ENCODE results near the gene ADAM22. TPM values are rescaled to one million over a fixed set of nuclear protein-coding genes. Genes with fewer than 3 reads are reported as not detected.

The ADAM22 gene
- total and polyA plus RNA-seq, 10 donors = 0.43 to 4.4 (median 3.0) TPM

GRCh38 chr7:88090671-88091070 lies 156.6 kb downstream of the ADAM22 start:
- no peak for TF ChIP-seq POLR2AphosphoS5 (IDR thresholded peaks at IDR 0.05)
- TF ChIP-seq POLR2A (IDR thresholded peaks at IDR 0.05) = no peak
- TF ChIP-seq CTCF (IDR thresholded peaks at IDR 0.05 in 8 of 11, conservative IDR thresholded peaks at IDR 0.05 in 3 of 11) = no peak
- Histone ChIP-seq H3K4me1 (peaks cover 0 to 21% (median 7%) of the 10 kb centered on the region in 6 donors), H3K27me3 (replicated peaks in 1 of 7) (no peaks in the 10 kb centered on the region), H3K4me3 (peak overlapping the region in 2 of 8 donors; percentile 1 to 24), H3K36me3 (no peaks in the 10 kb centered on the region), H3K9me3 (no peaks in the 10 kb centered on the region), H3K27ac (peak overlapping the region in 4 of 8 donors; percentile 9 to 42 (median 22))
- intact Hi-C loops (cut with DNase I; ENCODE audit: low total_unique reads) = no loop called here
- DNase-seq = no peak
- WGBS, 5 donors = 0 to 4% (median 2%) methylated on average over 2 of the region's 2 CpGs

GRCh38 chr7:88091988-88092675 lies 158.1 kb downstream of the ADAM22 start:
- Histone ChIP-seq H3K27me3 (replicated peaks in 1 of 7) (no peaks in the 10 kb centered on the region), H3K36me3 (no peaks in the 10 kb centered on the region), H3K27ac (no peak overlapping the region), H3K4me1 (peaks cover 0 to 21% (median 7%) of the 10 kb centered on the region in 6 donors), H3K4me3 (no peak overlapping the region), H3K9me3 (no peaks in the 10 kb centered on the region)
- TF ChIP-seq POLR2AphosphoS5 (IDR thresholded peaks at IDR 0.05) (no peak), POLR2A (IDR thresholded peaks at IDR 0.05) (no peak), CTCF (IDR thresholded peaks at IDR 0.05 in 8 of 11, conservative IDR thresholded peaks at IDR 0.05 in 3 of 11) (no peak)
- 82 to 93% (median 93%) methylated on average over 3 of the region's 3 CpGs for WGBS, 5 donors
- no peak for DNase-seq
- intact Hi-C loops (cut with DNase I; ENCODE audit: low total_unique reads) = no loop called here

- H3K9me3 ChIP-seq = no peaks in the 10 kb centered on the region
- no peak overlapping the region for H3K4me3 ChIP-seq
- no peaks in the 10 kb centered on the region for H3K36me3 ChIP-seq
- no peaks in the 10 kb centered on the region for H3K27me3 ChIP-seq (replicated peaks in 1 of 7)
- intact Hi-C loops (cut with DNase I; ENCODE audit: low total_unique reads) = no loop called here
- H3K27ac ChIP-seq = no peak overlapping the region
- no peak for DNase-seq
- peaks cover 0 to 21% (median 7%) of the 10 kb centered on the region in 6 donors for H3K4me1 ChIP-seq
- TF ChIP-seq POLR2AphosphoS5 (IDR thresholded peaks at IDR 0.05) (no peak), POLR2A (IDR thresholded peaks at IDR 0.05) (no peak), CTCF (IDR thresholded peaks at IDR 0.05 in 8 of 11, conservative IDR thresholded peaks at IDR 0.05 in 3 of 11) (no peak)
These were observed 158.6 kb downstream of the ADAM22 start for GRCh38 chr7:88092676-88092999.

GRCh38 chr7:88101769-88102168 lies 167.7 kb downstream of the ADAM22 start:
- 65 to 81% (median 73%) methylated on average over 1 of the region's 1 CpG for WGBS, 5 donors
- Histone ChIP-seq H3K27ac (no peak overlapping the region), H3K27me3 (replicated peaks in 1 of 7) (no peaks in the 10 kb centered on the region), H3K9me3 (no peaks in the 10 kb centered on the region), H3K4me3 (no peak overlapping the region), H3K36me3 (no peaks in the 10 kb centered on the region), H3K4me1 (no peaks in the 10 kb centered on the region)
- TF ChIP-seq CTCF (IDR thresholded peaks at IDR 0.05 in 8 of 11, conservative IDR thresholded peaks at IDR 0.05 in 3 of 11) (no peak), POLR2AphosphoS5 (IDR thresholded peaks at IDR 0.05) (no peak), POLR2A (IDR thresholded peaks at IDR 0.05) (no peak)
- DNase-seq = no peak
- intact Hi-C loops (cut with DNase I; ENCODE audit: low total_unique reads) = no loop called here

Measured in spleen (tissue), 11 donors.